GM12878 (cell line): ENCODE results near the gene PDE1C. TPM values are rescaled to one million over a fixed set of nuclear protein-coding genes. Genes with fewer than 3 reads are reported as not detected.

Experiments
- BCL11A ChIP-seq: IDR thresholded peaks from 2 replicates; pipeline ENCODE4 v1.6.1; 2011; ENCODE audit warnings: low read depth, low read length
- E4F1 ChIP-seq: fragments of 450-650 bp; IDR thresholded peaks from 2 replicates; pipeline ENCODE4 v1.6.1; 2018; ENCODE audit warnings: borderline replicate concordance, mild to moderate bottlenecking; ENCODE audit not compliant: partially characterized antibody
- IRF4 ChIP-seq: IDR thresholded peaks from 2 replicates; pipeline ENCODE4 v1.6.1; 2011; ENCODE audit warnings: low read depth, low read length
- LARP7 ChIP-seq: fragments of 450-650 bp; IDR thresholded peaks from 2 replicates; pipeline ENCODE4 v1.6.1; 2017; ENCODE audit warnings: mild to moderate bottlenecking
- PKNOX1 ChIP-seq: fragments of 450-650 bp; IDR thresholded peaks from 2 replicates; pipeline ENCODE4 v1.6.1; 2016; ENCODE audit warnings: mild to moderate bottlenecking
- PML ChIP-seq: IDR thresholded peaks from 2 replicates; pipeline ENCODE4 v1.6.1; 2012; ENCODE audit warnings: low read length, inconsistent platforms
- RUNX3 ChIP-seq: IDR thresholded peaks from 2 replicates; pipeline ENCODE4 v1.6.1; 2012; ENCODE audit warnings: low read length, inconsistent platforms
- ZNF687 ChIP-seq: fragments of 450-650 bp; IDR thresholded peaks from 2 replicates; pipeline ENCODE4 v1.6.1; 2017; ENCODE audit warnings: mild to moderate bottlenecking, moderate library complexity
- polyA plus RNA-seq, 11 experiments: library from polyadenylated mRNA; depleted of rRNA in 4 of 11; unstranded in 6 of 11; stranded (reverse) in 5 of 11; fragments of >200 nt; fragmentation: Nextera tagmentation in 4 of 11; fragmentation: Illumina TruSeq in 1 of 11; extraction: Ambion mirVana in 4 of 11; extraction: Trizol in 1 of 11; gene quantifications; 1 replicate in 1 of 11; 2 replicates in 10 of 11; pipeline versions ENCODE4 v1.2.1 to v1.2.3, GENCODE V29; 2011 to 2016; ENCODE audit warnings: inconsistent platforms in 2 of 11, missing spikeins in 2 of 11, low read depth in 1 of 11
- total RNA-seq, 4 experiments: library from RNA; depleted of rRNA in 3 of 4; stranded (reverse); fragments of >200 nt in 3 of 4; fragmentation: Illumina TruSeq in 1 of 4; extraction: Trizol in 1 of 4; gene quantifications; 2 replicates each; pipeline versions ENCODE4 v1.2.1 to v1.2.3, GENCODE V29; 2013 to 2021

Gene PDE1C
- total and polyA plus RNA-seq, 10 of the 15 experiments (the other 5 are each of a cell fraction or from before 2014, with no cell fraction given) = 0.29 to 2.3 (median 0.70) TPM

- TF ChIP-seq ZNF687 = no peak
- no peak for TF ChIP-seq E4F1
- no peak for TF ChIP-seq IRF4
- TF ChIP-seq RUNX3 = no peak
- TF ChIP-seq LARP7 = no peak
- no peak for TF ChIP-seq PKNOX1
- TF ChIP-seq BCL11A = no peak
- no peak for TF ChIP-seq PML
These were observed 214.7 kb downstream of the PDE1C start (continued) for GRCh38 chr7:31855530-31855929.
